Hematopoietic multipotent progenitor cell (in vitro differentiated cells): ENCODE results near the gene HLTF. TPM values are rescaled to one million over a fixed set of nuclear protein-coding genes. Genes with fewer than 3 reads are reported as not detected.

ENCODE experiments used
- DNase-seq, 3 donors: peaks; one replicate each; pipeline ENCODE4 v3.0.0-alpha.2; 2011 to 2015; ENCODE audit warnings: low read depth in 2 of 3, low spot score in 2 of 3
- total RNA-seq: library from RNA; depleted of rRNA; stranded (reverse); fragments of >200 nt; gene quantifications from one replicate; pipeline ENCODE4 v1.2.3, GENCODE V29; 2012

Gene HLTF
- total RNA-seq, 1 donor, result 22.4 TPM

DNA sequence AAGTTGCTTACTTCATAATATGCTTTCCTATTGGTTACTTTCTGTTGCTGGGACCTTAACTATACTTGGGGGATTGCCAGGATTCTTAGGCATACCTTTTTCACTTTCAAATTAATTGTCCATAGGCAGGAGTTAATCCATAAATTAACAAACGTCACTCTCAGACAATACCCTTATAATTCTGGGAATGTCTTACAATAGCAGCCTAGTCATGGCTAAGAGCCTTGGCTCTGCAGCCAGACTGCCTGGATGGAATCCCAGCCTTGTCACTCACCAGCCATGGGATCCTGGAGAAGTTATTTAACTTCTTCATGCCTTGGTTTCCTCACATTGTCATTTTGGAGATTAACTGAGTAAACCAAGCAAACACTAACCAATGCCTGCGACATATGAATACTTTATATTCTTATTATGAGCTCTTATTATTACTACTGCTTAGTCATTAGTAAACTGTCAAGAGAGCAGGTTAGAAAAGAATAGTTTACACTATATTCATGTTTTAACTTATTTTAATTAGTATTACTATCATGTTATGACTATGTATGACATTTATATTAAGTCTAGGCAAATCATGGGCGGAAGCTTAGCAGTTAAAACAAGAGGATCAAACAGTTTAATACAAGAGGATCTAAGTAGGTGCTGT lies 66.0 kb downstream of the HLTF start:
- DNase-seq, result no peak

DNA sequence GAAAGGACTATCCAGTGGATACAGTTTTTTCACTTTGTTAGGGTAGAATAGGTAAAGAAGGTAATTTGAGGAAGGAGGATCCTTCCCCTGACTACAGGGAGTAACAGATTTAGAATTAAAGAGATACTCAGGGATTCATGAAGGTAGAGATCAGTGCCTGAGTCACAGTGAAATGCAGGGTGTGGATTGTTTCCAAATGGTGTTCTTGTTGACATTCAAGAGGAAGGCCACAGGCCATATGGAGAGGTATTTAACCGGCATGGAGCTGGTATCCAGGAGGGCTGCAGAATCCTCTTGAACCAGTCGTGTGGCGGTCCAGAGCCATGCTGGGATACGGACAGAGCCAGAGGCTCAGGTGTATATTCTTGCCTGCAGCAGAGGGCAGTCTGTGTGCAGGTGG lies 66.8 kb downstream of the HLTF start:
- no peak for DNase-seq

DNA sequence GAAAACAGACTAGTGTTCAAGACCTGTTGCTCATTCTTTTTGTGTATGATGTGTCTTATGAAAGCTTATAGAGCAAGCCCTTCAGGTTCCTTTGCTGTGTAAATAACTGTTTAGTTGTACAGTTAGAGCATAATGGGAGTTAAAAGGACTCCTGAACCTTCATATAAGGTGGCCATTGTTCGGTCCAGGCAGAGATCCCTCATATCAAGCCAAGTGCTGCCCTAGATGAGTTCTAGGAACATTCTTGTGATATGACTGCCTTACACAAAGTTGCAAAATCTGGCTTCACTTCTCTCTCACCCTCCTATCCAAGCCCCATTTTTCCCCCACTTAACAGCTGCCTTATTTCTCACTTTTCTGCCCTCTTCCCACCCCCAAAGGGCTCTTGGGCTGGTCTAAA lies 68.1 kb downstream of the HLTF start:
- DNase-seq, result no peak

DNA sequence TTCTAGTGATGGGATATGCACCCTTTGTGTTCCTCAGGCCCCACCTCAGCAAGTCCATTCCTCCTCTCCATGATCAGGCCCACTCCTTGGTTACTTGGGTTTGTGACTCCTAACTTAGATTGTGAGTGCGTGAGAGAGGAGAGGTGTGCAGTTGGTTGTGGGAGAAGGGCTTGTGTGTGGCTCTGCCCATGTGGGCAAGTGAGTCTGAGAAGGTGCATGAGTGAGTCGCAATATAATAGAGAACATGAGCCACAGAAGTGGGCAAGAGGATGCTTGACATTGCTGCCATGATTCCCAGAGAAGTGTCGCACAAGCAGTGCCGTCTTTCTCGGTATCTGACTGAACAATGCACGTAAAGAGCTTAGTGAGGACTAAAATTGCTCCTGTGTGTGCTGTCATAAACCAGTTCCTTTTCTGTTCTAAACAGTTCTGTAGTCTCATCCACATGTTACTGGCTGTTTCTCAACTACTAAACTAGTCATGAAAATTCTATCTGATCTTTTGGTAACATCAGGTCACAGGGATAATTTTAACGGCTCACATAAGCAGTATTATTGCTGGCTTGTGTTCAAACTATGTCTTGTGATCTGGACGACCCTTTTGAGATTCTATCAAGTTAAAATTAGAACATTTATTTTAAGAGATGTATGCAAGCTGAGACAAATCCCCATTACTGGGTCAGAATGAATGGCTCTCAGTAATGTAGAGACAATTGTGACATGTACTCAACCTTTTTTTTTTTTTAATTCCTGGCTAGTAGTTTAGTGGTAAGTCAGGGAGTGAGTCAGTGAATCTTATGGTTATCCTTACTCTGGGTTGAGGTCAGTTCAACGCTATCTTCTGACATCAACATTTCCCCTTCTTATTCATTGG lies 69.4 kb downstream of the HLTF start:
- peak in 1 of 3 donors; percentile 12 for DNase-seq

DNA sequence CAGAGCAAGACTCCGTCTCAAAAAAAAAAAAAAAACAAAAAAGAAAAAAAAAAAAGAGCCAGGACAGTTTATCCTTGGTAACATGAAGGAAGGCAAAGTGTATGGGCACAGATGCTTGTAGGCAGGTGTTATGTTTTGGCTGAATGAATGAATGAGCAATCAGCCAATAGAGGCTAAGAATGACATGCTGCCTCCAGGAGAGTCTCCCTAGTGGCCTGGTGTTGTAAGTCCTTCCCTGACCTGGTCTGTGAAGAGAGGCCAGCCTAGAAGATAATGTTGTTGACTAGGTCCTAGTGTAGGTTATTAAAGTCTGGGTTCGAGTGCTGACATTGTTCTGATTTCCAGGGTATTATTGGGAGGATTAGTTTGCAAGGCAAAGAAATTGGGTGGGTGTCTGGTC lies 70.1 kb downstream of the HLTF start:
- DNase-seq, result no peak

DNA sequence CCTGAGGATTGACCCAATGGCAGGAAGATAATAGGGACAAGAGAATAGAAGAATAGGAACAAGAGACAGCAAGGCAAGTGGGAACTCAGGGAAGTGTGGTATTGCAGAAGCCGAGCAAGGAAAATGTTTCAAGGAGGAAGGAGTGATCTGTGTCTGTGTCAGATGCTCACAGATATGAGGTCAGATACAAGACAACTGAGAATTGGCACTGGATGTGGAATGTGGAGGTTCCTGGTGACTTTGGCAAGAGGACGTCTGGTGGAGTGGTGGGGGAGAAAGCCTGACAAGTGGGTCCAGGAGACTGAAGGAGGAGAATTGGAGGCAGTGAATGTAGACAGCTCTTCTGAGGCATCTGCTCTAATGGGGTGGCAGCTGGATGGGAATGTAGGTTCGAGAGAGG lies 70.9 kb downstream of the HLTF start:
- no peak for DNase-seq

DNA sequence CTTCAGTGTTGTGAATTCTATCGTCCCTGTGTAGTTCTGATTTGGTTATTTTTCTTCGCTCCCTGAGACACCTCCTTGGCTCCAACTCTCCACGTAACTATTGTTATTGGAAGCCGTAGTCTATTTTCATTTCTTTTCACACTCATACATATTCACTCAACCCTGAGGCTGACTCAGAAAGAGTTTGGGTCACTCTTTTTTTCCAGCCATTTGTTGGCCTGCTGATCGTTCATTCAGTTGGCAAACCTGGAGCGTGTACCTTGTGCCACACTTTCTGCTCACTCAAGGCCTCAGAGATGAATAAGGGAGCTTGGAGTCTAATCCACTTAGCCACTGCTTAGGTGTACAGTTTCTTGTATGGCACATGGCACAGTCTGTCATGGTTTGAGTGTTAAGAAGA lies 72.6 kb downstream of the HLTF start:
- no peak for DNase-seq

DNA sequence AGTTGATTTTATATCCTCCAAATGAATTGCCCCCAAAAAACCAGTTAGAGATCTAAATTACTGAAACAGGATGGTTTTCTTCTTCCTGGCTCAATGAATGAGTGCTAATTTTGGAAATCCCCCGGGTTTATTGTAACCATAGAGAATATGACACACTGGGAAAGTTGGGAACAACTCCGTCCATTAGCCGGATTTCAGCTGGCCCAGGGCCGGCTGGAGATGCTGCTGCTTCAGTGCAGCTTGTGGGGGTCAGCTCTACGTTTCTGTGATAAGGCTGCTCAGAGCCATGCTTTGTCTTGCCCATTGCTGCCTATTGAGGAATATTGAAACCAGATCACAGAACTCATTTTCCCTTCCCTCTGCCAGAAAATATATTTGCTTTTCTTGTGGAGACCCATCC lies 74.7 kb downstream of the HLTF start:
- no peak for DNase-seq

DNA sequence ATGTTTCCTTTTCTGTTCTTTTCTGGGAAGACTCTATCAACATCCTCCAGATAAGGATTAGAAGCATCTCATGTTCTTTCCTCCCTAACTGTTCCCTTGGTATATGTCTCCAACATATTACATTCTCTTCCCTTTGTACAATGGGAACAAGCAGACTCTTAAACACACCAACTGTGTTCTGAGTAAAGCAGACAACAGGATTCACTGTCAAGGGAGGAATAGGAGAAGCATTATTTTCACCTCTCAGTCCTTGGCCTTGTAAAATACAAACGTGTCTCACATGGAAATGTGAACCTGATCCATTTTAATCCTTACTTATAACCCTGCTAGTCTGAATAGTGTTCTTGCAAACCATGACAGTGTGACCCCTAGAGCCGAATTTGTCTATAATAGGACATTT lies 75.4 kb downstream of the HLTF start:
- DNase-seq, result no peak

DNA sequence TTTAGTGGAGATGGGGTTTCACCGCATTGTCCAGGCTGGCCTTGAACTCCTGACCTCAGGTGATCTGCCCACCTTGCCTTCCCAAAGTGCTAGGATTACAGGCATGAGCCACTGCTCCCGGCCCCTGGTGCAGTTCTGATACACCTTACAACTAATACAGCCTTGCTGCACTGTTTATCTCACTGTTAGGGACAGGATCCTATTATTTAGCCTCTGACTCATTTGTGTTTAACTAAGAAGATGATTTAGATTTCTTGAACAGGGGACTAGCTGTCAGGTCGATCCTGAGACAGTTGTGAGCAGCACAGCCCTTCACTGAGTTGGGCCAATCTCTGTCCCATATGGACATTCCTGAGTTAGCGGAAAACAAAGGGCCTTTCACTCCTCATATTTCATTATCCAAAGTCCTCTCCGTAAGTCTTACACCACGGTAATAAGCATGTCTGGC lies 75.8 kb downstream of the HLTF start:
- no peak for DNase-seq

DNA sequence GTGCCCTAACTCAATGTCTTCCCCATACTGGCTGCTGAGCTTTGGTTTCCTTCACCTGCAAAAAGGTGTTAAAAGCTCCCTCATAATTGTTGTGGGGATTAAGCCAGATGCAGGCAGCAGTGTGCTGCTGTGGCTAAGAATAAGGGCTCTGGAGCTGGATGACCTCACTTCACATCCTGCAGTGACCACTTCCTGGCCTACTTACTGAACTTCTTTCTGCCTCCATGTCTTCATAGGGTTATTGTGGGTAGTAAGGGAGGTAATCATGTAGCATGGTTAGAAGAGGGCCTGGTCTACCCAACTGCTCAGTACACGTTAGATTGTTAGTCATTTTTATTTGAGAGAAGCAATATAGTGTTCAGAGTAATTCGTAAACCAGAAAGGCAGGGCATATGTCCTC lies 76.6 kb downstream of the HLTF start:
- no peak for DNase-seq

DNA sequence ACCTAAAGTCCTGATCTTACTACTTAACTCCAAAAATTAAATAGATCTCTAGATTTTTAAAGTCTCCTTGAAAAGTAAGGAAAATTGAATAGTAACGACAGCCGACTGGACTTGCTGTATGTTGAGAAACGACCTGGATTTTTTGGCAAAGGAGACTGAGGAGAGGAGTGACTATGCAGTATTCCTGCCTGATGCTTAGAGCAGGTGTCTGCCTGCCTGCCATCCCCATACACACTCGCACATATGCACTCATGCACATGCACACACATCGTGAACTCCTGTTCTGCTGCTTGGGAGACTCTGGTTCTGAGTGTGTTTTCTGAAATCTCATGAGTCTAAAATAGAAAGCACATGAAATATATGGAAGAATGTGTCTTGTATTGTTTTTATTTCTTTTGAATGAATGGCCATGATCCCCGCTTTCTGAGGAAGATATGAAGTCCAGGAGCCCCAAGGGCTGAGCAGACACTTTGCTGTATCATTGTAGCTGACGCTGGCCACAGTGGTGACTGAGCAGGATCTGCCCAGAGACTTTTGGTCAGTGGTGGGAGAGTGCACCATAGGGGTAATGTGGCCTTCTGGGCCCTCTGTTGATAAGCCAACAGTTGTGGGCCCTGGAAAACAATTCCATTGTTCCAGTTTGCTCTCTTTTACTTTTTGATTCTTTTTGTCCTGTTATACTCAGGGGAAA lies 78.6 kb downstream of the HLTF start:
- DNase-seq, result no peak

DNA sequence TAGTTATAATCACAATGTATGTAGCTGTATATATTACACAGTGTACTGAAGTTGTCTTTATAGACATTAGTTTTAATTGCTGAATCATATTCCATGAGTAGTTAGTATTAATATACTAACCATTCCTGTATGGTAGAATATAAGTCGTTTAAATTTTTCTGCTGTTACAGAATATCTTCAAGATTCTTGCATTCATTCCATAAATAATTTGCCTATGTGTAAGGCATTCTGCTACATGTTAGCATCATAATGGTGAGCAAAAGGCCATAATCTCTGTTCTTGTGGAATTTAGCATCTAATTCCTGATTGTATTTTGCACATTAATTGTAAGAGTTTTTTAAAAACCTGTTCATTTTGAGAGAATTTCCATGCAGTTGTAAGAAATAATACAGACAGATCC lies 80.9 kb downstream of the HLTF start:
- no peak for DNase-seq

DNA sequence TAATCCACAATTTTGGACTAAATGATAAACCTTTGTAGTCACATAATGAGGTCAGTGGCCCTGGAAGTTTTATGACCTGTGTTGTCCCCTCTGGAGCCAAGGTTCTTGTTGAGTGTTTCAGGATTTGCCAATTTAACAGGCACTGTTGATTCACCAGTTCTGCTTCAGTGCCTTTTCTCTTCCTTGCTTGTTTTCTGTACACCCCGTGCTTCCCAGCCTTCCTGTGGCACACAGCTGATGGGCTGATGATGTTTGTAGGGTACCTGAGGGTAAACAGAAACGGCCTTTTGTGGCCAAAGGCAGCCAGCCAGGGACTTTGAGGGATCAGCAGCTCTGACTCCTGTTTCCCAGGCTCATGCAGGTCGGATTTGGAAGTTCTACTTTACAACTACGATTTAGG lies 81.7 kb downstream of the HLTF start:
- no peak for DNase-seq

DNA sequence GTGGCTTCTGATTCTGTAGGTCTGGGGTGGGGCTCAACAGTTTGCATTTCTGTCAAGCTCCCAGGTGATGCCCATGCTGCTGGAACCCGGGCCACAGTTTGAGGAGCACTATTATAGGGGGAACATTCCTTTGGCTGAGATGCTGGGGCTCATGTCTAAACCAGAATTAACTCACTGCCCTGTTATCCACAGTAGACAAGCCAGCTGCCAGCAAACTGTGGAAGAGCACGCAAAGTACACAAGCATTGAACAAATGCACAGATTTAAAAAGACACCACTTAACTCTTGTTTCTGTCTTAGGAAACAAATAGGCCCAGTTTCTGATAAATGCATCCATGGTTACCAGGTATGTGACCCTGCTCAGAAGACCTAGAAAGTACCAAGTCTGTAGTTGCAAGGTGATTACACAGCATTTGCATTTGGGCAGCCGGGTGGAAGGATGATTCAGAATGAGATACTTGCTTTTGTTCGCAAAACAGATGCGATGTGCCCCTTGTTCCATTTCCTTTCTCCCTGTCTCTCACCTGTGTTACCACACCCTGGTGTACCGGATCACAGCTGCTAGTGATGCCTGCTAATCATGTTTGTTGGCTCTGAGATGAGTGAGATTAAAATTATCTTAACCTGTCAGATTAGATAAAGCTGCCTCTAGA lies 82.6 kb downstream of the HLTF start:
- DNase-seq, result no peak

DNA sequence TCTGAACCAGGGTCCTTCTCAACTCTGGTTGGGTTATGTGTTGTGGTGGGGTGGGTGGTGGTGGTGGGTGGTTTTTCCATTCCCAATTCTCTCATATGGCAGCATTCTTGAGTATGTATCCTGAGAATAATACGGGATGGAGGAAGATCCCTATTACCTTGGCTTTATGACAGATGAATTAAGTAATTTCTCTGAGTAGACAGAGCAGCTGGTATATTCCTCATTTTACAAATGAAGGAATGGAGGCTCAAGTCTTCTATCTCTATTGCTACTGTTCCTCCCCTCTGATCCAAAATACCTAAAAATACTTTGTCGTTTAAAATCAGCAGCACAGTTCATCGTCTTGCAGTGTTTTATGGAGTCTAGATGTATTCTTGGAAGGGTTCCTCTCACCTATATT lies 84.6 kb downstream of the HLTF start:
- DNase-seq, result no peak

DNA sequence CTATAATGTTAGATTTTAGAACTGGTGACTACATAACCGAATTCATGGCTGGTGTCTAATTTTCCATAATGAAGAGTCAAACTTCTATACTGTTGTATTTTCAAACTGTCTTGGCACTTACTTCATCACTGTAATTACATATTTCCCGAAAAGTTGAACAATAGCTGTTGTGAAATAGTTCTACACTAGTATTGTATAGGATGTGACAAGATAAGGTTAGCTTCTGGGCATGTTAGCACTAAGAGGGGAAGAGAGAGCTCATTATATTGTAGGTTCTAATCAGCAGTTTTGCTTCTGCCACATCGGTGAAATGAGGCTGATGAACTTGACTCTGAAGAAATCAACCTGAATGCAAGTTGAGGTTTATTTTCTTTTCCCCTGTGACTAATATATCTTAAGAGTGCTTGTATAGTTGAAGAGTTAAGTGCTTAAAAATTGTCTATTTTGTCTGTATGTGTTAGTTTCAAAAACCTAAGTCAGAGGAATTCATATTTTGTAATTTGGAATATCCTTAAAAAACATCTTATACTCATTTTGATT lies 86.1 kb downstream of the HLTF start:
- DNase-seq, result no peak

DNA sequence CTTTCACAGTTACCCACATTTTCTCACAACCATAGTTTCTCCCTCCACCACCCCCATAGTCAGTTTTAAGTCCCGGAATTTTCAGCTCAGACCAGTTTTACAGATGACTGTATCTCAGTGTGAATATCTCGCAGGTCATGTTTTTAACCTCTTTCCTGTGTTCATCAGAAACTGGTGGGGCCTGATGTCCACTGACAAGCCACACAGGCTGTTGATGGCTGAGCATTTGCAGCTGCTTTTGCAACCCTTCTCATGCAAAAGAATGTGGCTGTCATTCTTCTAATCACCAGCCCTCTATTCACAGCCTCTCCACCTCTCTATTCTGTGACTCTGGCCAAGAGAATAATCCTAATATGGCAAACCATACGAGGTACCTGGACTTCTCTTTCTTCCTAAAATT lies 86.5 kb downstream of the HLTF start:
- DNase-seq, result no peak

DNA sequence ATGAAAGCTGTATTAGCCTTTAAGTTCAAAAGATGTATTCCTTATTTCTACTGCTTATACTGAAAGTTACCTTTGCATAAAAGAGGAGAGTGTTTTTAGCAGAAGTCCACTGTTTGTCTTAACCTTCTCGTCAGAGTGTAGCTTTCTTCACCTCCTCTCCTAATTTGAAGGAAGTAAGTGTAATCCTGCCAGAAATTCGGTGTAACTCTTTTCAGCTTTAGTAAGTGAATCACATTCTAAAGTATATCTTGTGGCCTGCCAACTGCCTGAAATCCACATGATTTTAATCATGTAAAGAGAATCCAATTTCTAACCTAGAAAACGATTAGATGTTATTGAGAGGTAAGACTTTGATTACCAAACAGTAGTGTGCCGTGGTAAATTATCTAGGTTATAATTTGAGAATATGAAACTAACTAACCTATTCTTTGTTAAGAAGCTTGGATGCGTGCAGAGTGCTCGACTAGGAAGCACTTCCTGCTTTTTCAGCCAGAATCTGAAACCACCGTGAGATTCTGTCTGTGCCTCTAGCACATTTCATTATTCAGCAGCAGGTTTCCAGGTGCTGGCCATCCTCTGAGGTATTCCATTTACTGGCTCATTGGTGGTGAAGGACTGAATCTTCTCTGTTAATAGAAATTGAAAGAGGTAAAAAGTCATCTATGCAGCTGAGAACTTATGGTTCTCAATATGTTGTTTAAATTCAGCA lies 87.5 kb downstream of the HLTF start:
- DNase-seq, result peak in 1 of 3 donors; percentile 7

DNA sequence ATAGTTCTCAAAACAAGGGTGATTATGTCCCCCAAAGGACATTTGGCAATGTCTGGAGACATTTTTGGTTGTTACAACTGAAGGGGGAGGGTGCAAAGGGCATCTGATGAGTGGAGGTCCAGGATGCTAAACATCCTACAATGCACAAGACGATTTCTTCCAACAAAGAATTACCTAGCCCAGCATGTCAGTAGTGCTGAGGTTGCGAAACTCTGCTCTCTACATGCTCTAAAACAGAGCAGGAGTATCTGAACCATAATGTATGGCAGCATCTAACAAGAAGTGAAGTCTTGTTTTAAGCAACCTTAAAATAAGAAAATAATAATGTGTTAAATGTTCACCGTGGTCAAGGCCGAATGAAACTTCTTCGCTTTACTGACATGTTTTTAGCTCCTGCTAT lies 88.0 kb downstream of the HLTF start:
- no peak for DNase-seq
